WTC11 (cell line): Measurements from ENCODE around the gene CX3CL1.
"Not testable (repeated sequence)": the region's sequence is repeated elsewhere in the genome, so short reads cannot be mapped to it uniquely, and the experiment has no call there.

Source experiments
- CTCF ChIP-seq: fragments of 200-600 bp; IDR thresholded peaks from 2 replicates; pipeline ENCODE4 v1.8.0; 2022; ENCODE audit warnings: antibody characterized with exemption
- IRF2 ChIP-seq: sonication (generic); formaldehyde crosslinking; IDR thresholded peaks from 2 replicates; pipeline ENCODE4 v1.8.0; 2022; ENCODE audit warnings: low read depth, missing genetic modification reagents, borderline replicate concordance
- MAX ChIP-seq: sonication (generic); formaldehyde crosslinking; IDR thresholded peaks from 2 replicates; pipeline ENCODE4 v1.8.0; 2022; ENCODE audit warnings: mild to moderate bottlenecking, missing genetic modification reagents

- TF ChIP-seq MAX (CRISPR knock-in tag); IRF2; CTCF: not testable (repeated sequence)
Measured at GRCh38 chr16:57374925-57375465, 2.7 kb downstream of the CX3CL1 start.
